HG03039 (cell line): ENCODE measurements around the gene CENPB.
"Not testable (repeated sequence)": the region's sequence is repeated elsewhere in the genome, so short reads cannot be mapped to it uniquely, and the experiment has no call there.

Experiments
- ATAC-seq: cut with Tn5 transposase; IDR thresholded peaks from one replicate; pipeline ENCODE4 v1.9.1; 2021; ENCODE audit warnings: mild to moderate bottlenecking, moderate library complexity; ENCODE audit not compliant: unreplicated experiment

The CENPB gene

DNA sequence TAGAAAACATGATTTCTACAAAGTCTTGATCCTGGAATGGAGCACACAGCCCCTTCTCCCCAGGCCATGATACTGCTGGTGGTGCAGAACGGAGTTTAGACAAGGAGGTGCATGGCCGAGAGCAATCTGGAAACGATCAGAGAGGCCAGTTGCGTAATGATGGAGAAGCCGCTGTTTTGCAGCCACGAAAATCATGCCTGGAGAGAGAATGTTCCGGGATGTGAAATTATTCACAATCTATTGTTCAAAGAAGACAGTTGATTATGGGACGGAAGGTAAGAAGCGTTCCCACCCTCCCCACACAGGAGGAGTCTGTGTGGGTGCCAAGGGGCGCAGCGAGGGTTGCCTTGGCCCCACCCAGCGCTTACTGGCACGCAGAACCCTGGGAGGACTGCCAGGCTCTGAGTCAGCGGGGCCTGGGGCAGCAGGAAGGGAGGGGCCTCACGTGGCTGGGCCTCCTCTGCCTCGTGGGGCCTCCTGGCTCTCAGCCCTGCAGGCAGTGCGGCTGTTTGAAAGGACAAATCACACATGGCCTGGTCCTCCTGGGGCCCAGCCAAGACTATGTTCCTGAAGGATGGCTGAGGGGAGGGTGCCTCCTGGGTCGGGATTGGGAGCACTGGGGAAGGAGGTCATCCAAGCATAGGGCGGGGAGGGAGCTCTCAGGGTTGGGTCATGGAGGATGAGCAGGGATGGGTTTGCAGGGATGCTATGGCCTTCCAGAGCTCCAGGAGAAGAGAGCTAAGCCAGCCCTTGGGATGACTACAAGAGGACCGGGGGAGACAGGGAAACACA lies 25.1 kb upstream of the CENPB start:
- ATAC-seq = no peak

DNA sequence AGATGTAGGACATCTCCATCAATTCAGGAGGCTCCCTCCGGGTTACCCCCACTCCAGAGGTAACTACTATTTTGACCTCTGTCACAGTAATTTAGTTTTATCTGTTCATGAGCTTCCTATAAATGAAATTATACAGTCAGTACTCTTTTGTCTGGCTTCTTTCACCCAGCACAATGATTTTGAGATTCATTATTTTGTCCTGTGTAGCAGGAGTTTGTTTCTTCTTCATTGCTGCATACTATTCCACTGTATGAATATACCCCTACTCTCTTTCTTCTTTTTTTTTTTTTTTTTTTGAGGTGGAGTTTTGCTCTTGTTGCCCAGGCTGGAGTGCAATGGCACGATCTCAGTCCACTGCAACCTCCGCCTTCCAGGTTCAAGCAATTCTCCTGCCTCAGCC lies 22.0 kb upstream of the CENPB start:
- ATAC-seq = no peak

DNA sequence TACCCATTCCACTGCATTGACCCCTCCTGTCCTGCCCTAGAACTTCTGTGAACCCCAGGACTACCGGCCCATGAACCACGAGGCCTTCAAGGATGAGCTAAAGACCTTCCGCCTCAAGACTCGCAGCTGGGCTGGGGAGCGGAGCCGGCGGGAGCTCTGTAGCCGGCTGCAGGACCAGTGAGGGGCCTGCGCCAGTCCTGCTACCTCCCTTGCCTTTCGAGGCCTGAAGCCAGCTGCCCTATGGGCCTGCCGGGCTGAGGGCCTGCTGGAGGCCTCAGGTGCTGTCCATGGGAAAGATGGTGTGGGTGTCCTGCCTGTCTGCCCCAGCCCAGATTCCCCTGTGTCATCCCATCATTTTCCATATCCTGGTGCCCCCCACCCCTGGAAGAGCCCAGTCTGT lies 18.2 kb upstream of the CENPB start:
- ATAC-seq = no peak

DNA sequence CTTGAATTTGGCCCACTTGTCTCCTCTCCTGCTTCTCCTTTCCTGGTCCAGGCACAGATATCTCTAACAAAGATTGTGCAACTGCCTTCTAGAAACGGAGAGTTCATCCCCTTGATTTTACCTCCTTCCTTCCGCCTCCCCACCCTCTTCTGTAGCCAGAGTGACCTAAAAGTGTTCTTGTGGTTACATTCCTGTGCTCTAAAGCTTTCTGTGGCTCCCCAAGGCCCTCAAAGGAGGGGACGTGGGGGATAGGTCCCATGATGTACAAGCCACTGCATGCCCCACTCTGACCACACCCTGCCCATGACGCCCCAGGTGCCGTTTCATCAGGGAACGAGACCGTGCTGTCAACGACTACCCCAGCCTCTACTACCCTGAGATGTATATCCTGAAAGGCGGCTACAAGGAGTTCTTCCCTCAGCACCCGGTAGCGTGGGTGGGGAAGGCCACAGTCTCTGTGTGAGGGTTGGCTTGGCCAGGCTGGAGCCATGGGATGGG lies 17.8 kb upstream of the CENPB start:
- ATAC-seq = no peak

DNA sequence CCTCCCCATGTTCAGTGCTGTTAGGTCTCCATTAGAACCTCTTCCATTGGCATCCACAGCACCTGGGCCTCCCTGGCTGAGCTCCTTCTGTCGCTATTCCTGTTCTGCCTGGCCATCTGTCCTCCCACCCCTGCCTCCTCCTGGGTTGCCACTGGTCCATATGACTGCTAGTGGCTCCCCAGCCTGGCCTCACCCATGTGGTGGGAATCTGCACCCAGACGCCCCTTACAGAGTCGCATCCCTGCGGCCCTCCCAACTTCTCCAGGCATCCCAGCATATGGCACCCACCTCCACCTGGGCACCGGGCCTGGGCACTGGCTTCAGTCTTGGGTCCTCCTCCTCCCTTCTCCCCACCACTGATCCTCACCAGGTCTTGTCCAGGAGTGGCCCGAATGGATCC lies 17.3 kb upstream of the CENPB start:
- ATAC-seq = no peak

DNA sequence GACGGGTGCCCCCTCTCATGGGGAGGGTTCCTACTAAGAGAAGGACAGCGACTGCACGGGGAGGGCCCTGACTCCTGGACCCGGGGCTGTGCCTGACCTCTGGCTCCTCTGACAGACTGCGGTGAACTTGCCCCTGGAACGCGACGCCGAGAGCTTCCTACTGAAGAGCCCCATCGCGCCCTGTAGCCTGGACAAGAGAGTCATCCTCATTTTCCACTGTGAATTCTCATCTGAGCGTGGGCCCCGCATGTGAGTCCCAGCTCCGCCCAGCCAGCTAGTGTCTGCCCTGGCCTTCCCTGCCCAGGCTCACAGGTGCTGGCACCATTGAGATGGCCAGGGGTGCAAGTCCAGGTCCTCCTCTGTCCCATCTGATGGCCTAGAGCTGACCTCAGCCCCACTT lies 16.7 kb upstream of the CENPB start:
- ATAC-seq = no peak

DNA sequence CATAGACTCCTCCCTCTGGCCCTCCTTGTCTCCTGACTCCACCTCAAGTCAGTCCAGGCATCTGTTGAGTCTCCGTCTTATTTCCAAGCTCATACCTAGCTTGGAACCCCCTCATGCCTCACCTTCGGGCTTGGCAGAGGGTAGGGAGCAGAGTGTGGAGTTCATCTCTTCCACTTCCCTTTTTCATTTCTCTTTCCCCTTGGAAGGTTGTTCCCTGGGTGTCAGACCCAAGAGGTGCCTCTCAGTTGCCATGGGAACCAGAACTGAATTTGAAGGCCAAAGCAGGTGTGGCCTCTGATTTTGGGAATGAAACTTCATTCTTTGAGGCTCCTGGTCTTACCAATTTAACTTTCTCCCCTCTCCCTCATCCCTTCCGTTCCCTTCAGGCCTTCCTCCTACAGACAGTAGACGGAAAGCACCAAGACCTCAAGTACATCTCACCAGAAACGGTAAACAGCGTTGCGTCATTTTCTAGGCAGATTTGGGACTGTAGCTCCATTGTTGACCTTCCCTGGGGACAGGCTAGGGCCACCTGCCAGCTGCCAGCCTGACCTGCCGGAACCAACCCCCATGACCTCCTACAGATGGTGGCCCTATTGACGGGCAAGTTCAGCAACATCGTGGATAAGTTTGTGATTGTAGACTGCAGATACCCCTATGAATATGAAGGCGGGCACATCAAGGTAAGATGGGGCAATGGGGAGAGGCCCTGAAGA lies 16.1 kb upstream of the CENPB start:
- no peak for ATAC-seq

DNA sequence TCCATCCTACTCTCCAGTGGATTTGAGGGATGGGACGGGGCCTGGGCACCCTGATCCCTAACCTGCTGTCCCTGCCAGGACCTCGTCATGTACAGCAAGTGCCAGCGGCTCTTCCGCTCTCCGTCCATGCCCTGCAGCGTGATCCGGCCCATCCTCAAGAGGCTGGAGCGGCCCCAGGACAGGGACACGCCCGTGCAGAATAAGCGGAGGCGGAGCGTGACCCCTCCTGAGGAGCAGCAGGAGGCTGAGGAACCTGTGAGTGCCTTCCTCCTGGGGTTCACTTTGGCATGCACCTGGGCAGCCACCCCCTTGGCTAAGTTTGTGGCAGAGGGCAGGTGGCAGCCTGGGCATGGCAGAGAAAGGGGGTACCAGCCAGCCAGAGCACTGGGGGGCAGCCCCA lies 15.3 kb upstream of the CENPB start:
- no peak for ATAC-seq

DNA sequence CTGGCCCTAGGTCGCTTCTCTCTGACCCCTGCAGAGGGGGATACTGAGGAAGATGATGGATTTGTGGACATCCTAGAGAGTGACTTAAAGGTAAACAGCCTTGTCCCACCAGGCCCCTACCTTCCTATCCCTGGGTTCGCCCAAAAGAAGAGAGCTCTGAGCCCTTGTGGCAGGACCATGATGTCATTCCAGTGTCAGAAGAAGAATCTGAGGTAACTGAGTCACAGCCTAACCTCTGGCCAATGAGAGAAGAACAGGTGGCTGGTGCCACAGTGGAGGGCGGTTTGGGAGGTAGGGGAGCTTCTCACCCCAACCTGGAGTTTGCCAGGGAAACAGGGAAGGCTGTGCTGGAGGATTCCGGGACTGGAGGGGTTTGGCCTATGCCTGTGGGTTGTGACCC lies 14.8 kb upstream of the CENPB start:
- no peak for ATAC-seq

DNA sequence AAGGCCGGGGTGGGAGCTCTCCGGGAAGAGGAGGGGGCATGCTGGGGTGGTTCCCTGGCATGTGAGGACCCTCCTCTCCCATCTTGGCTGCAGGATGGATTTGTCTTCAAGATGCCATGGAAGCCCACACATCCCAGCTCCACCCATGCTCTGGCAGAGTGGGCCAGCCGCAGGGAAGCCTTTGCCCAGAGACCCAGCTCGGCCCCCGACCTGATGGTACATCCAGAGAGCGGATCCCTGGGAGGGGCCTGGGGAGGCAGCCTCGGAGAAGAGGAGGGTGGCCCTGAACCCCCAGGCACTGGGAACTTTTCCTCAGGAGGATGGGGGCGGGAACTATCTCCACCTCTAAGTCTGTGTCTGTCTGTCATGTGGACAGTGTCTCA lies 14.3 kb upstream of the CENPB start:
- no peak for ATAC-seq

DNA sequence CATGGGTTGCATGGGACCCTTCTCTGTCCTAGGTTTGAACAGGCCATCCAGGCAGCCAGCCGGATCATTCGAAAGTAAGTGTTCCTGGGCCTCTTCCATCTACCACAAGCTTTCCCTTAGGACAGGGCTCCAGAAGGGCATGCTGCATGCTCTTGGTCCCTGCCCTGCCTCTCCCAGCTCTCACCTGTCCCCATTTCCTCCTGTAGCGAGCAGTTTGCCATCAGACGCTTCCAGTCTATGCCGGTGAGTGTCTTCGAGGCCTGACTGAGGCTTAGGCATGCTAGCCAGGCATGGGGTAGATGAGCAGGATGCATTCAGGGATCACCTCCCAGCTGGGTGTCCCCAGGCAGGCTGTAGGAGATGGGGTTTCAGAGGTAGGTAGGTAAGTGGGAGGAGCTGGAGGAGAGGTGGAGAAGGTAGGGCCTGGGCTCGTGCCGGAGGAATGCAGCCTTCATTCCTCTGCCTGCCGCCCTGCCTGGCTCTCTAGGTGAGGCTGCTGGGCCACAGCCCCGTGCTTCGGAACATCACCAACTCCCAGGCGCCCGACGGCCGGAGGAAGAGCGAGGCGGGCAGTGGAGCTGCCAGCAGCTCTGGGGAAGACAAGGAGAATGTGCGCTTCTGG lies 13.8 kb upstream of the CENPB start:
- ATAC-seq = no peak

DNA sequence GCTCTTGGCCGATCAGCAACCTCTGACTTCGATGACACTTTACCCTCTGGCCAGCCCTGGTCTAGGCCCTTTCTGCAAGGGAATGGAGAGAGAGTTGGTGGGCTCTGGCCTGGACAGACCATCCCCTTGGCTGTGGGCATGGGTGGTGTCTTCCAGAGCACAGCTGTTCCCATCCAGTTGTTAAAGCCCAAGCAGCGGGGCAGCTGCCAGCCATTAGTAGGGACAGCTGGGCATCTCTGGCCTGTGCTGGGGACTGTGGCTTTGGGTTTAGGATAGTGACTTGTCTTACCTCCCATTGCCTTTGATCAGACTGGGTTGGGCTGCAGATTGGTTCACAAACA lies 12.3 kb upstream of the CENPB start:
- no peak for ATAC-seq

DNA sequence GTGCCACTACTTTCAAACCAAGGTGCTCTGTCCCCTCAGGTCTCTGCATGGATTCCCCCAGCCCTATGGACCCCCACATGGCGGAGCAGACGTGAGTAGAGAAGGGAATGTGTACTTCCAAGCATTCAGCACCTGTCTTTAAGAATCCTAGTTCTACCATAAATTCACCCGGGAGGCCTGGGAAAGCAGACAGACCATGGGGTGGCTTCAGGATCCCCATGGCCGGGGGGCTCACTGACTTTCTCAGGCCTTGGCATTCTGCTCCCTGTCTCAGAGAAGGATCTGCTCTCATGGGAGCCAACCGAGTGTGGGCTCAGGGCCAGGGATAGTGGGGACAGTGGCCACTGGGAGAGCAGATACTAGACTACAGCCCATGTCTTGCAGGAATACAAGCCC lies 11.8 kb upstream of the CENPB start:
- no peak for ATAC-seq

DNA sequence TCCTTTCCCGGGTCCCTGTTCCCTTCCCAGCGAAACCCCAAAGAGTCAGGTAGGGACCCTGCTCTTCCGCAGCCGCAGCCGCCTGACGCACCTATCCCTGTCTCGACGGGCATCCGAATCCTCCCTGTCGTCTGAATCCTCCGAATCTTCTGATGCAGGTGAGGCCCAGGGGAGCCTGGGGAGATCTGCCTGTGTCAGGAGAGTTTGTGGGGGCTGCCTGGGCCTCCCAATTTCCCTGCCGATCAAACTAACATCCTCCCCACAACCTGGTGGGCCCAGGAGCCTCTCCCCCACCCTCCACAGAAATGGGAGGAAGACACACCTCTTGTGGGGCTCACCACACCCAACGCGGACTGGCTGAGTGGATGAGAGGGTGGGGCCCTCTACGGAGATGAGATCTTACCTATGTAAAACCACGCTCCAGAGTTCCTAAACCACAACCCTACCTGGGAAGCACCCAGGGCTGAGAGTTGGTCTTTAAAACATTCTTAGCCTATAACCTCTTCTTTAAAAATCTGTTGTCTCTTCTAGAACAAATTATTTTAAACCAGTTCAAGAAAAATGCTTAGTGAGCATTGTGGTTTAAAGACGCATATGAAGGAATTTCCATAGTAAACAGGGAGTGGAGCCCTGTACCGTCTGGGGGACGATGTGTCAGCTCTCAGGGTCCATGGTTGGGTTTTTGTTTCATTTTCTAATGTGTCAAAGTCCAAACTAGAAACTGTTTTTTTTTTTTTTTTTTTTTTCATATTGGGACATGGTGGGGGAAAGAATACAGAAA lies 11.2 kb upstream of the CENPB start:
- no peak for ATAC-seq

DNA sequence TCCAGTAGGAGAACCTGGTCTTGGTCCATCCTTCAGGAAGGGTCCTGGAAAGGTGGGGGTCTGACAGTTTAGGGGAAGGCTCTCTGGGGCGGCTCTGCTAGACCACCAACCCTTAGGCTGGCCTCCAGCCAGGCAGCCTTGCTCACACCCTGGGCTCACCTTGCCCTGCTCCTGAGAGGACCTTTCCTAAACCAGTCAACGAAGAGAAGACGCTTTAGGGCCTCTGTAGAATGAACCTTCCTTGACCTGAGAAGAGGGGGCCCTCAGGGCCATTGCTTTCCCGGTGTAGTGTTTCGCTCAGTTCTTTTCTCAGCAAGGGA lies 10.6 kb upstream of the CENPB start:
- ATAC-seq = no peak

DNA sequence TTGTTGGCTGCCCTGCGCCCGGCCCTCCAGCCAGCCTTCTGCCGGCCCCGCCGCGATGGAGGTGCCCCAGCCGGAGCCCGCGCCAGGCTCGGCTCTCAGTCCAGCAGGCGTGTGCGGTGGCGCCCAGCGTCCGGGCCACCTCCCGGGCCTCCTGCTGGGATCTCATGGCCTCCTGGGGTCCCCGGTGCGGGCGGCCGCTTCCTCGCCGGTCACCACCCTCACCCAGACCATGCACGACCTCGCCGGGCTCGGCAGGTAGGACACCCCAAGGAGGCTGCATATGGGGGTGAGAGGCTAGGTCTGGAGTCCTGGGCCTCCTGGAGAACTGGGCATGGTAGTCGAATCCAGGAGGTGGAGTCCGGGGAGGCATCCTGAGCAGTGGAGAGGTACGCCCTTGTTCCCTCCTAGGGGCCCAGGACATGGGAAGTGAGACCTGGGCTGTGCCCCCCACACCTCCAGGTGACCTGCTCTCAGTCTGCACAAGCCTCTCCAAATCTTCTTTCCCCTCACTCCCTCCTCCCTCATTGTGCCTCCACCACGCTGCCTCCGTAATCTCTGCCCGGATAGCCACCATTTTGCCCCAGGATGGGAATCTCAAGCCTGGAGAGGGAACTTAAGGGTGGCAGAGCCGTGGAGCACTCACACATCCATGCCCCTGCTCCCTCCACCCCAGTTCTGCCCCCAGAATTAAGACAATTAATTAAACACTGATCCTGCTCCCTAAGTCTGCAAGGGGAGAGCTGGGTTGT lies 10.1 kb upstream of the CENPB start:
- no peak for ATAC-seq

DNA sequence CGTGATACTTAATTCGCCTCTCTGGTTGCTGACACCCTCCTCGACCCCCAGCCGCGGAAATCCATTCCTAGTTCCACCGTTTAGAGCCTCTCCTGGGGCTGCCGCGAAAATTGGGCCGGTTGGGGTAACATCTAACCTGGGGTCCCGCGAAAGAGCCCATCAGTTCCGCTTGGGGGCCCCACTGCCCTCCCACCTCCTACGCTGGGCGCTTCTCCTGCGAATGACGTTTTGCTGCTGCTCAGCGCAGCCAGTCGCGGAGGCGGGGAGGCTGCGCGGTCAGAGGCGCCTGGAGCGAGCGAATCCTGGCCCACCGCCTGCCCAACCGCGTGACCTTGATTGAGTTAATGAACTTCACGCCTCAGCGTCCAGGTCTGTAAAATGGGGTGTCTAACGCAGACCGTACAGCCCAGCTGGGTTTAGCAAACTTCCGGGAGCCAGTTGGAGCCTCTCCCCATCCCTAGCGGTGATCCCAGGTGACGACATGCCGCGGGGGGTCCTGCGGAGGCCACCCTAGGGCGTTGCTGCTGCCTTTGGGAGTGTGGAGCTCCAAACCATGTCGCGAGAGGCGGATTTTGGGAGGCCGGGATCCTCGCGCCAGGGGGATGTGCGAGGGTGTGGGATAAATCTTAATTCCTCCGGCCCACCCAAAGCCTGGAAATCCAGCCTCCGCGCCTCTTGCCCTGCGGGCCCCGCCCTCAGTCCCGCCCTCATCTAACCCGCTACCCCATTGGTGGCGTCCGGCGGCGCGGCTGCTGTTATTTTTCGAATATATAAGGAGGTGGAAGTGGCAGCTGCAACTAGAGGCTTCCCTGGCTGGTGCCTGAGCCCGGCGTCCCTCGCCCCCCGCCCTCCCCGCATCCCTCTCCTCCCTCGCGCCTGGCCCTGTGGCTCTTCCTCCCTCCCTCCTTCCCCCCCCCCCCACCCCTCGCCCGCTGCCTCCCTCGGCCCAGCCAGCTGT lies 9.2 kb upstream of the CENPB start, which contains the start of gene CDC25B:
Gene CDC25B, plus strand, starts transcription at position 800 of the 958 bp plus-strand sequence. CDS start 222 bp downstream, outside the sequence.
- ATAC-seq = peak; percentile 52

DNA sequence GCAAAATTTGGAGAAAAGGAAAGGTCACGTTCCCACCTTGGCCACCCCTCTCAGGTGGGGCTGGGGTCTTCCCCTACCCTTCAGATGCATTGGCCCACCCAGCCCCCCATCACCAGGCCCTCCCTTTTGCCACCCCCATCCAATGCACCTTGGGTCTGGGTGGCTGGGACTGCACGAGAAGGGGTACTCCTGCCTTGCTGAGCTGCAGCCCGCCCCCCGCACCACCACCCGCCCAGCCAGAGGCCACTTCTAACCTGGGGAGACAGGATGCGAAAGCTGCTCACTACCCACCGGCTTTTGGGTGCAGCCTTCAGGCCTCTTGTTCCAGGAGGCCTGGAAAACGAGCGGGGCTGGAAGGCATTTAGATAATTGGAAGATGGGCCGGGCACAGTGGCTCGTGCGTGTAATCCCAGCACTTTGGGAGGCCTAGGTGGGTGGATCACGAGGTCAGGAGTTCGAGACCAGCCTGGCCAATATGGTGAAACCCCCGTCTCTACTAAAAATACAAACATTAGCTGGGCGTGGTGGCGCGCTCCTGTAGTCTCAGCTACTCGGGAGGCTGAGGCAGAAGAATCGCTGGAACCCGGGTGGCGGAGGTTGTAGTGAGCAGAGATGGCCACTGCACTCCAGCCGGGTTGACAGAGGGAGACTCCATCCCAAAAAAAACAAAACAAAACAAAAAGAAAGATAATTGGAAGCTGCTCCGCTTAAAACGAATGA lies 8.3 kb upstream of the CENPB start:
- ATAC-seq = no peak

DNA sequence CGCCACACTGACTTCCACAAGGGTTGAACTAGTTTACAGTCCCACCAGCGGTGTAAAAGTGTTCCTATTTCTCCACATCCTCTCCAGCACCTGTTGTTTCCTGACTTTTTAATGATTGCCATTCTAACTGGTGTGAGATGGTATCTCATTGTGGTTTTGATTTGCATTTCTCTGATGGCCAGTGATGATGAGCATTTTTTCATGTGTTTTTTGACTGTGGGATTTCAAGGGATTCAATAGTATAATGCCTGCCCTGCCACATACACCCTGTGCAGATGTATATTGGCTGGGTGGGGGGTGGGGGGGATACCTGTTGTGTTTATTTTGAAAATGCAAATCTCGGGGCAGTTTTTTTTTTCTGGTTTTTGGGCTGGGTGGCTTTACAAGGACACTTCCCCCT lies 7.6 kb upstream of the CENPB start:
- not testable (repeated sequence) for ATAC-seq
